ENCODE data around the gene SCCPDH. TPM values are rescaled to one million over a fixed set of nuclear protein-coding genes. Genes with fewer than 3 reads are reported as not detected.

The SCCPDH gene
- total and polyA plus RNA-seq, 2 of the 13 experiments (the other 11 are each of a cell fraction or from before 2014, with no cell fraction given), result 36.7 to 62.3 TPM

DNA sequence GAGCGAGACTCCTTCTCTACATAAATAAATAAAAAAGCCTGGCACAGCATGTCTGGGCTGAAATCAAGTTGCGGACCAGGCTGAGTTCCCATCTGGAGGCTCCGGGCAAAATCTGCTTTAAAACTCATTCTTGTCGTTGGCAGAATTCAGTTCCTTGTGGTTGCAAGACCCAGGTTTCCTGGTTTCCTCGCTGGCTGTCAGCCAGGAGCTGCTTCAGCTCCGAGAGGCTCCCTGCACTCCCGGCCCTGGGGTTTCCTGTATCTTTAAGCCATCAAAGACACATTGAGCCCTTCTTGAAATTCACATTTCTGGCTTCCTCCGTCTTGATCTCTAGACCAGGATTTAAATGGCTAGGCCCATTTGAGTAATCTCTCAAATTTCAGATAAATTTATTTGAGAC, 20.6 kb upstream of the SCCPDH start:
- WGBS (ENCODE audit: low lambda C conversion rate), result 97% methylated on average over 5 of the region's 8 CpGs
- Histone ChIP-seq H3K9me3 (ENCODE audit: low read length) (no peaks in the 10 kb centered on the region), H3K4me2 (ENCODE audit: low read depth, low read length) (no peak overlapping the region), H3K27me3 (ENCODE audit: control insufficient read depth in 1 of 2, insufficient read depth in 2 of 2, low read length in 2 of 2) (no peaks in the 10 kb centered on the region), H4K20me1 (ENCODE audit: insufficient read depth, low read length) (no peaks in the 10 kb centered on the region), H2AFZ (ENCODE audit: low read length) (no peak overlapping the region), H3K36me3 (replicated peaks in 1 of 2; ENCODE audit: control insufficient read depth in 1 of 2, insufficient read depth in 2 of 2, low read length in 2 of 2) (no peaks in the 10 kb centered on the region), H3K4me3 (replicated peaks in 1 of 3; ENCODE audit: insufficient read depth in 1 of 3, low read depth in 2 of 3, low read length in 3 of 3) (no peak overlapping the region), H3K4me1 (ENCODE audit: insufficient read depth, low read length) (peaks cover 27% of the 10 kb centered on the region), H3K9ac (ENCODE audit: insufficient read depth, low read depth, low read length) (no peak overlapping the region), H3K79me2 (ENCODE audit: insufficient read depth, low read length) (no peaks in the 10 kb centered on the region), H3K27ac (ENCODE audit: extremely low read length, insufficient read depth, low read length) (no peak overlapping the region)
- DNase-seq (ENCODE audit: low spot score) (no peak), FAIRE-seq (no peak), ATAC-seq (no peak)
- intact Hi-C loops (cut with micrococcal nuclease; ENCODE audit: unreplicated experiment), result no loop called here
- no TSS peak for BruUV-seq (replicated peaks)
- ChIA-PET CTCF (ENCODE audit: low intra/inter-chr PET ratio, low total read pairs) (no interaction called here), POLR2A (no interaction called here)
- in situ Hi-C loops (cut with HindIII; ENCODE audit: extremely low pct_ligation_motif_present, low pct_unique_long_range_greater_than_20kb), result no loop called here
- TF ChIP-seq, protein P1, sequence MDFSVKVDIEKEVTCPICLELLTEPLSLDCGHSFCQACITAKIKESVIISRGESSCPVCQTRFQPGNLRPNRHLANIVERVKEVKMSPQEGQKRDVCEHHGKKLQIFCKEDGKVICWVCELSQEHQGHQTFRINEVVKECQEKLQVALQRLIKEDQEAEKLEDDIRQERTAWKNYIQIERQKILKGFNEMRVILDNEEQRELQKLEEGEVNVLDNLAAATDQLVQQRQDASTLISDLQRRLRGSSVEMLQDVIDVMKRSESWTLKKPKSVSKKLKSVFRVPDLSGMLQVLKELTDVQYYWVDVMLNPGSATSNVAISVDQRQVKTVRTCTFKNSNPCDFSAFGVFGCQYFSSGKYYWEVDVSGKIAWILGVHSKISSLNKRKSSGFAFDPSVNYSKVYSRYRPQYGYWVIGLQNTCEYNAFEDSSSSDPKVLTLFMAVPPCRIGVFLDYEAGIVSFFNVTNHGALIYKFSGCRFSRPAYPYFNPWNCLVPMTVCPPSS (IDR thresholded peaks at IDR 0.05), result no peak
- TF ChIP-seq MTA1 (CRISPR knock-in tag; IDR thresholded peaks at IDR 0.05; ENCODE audit: borderline replicate concordance), result no peak
- TF ChIP-seq, protein P2, sequence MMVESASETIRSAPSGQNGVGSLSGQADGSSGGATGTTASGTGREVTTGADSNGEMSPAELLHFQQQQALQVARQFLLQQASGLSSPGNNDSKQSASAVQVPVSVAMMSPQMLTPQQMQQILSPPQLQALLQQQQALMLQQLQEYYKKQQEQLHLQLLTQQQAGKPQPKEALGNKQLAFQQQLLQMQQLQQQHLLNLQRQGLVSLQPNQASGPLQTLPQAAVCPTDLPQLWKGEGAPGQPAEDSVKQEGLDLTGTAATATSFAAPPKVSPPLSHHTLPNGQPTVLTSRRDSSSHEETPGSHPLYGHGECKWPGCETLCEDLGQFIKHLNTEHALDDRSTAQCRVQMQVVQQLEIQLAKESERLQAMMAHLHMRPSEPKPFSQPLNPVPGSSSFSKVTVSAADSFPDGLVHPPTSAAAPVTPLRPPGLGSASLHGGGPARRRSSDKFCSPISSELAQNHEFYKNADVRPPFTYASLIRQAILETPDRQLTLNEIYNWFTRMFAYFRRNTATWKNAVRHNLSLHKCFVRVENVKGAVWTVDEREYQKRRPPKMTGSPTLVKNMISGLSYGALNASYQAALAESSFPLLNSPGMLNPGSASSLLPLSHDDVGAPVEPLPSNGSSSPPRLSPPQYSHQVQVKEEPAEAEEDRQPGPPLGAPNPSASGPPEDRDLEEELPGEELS (CRISPR knock-in tag; IDR thresholded peaks at IDR 0.05), result no peak
- TF ChIP-seq, protein P3, sequence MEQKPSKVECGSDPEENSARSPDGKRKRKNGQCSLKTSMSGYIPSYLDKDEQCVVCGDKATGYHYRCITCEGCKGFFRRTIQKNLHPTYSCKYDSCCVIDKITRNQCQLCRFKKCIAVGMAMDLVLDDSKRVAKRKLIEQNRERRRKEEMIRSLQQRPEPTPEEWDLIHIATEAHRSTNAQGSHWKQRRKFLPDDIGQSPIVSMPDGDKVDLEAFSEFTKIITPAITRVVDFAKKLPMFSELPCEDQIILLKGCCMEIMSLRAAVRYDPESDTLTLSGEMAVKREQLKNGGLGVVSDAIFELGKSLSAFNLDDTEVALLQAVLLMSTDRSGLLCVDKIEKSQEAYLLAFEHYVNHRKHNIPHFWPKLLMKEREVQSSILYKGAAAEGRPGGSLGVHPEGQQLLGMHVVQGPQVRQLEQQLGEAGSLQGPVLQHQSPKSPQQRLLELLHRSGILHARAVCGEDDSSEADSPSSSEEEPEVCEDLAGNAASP (CRISPR knock-in tag; IDR thresholded peaks at IDR 0.05; ENCODE audit: borderline replicate concordance), result no peak
- no peak for TF ChIP-seq ZNF530 (CRISPR knock-in tag; IDR thresholded peaks at IDR 0.05; ENCODE audit: low read depth)
- TF ChIP-seq CBX1 (IDR thresholded peaks at IDR 0.05; ENCODE audit: low read depth), result no peak
- TF ChIP-seq JDP2 (CRISPR knock-in tag; IDR thresholded peaks at IDR 0.05; ENCODE audit: borderline replicate concordance), result no peak
- TF ChIP-seq, protein P4, sequence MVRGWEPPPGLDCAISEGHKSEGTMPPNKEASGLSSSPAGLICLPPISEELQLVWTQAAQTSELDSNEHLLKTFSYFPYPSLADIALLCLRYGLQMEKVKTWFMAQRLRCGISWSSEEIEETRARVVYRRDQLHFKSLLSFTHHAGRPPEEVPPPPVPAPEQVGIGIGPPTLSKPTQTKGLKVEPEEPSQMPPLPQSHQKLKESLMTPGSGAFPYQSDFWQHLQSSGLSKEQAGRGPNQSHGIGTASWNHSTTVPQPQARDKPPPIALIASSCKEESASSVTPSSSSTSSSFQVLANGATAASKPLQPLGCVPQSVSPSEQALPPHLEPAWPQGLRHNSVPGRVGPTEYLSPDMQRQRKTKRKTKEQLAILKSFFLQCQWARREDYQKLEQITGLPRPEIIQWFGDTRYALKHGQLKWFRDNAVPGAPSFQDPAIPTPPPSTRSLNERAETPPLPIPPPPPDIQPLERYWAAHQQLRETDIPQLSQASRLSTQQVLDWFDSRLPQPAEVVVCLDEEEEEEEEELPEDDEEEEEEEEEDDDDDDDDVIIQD (CRISPR knock-in tag; IDR thresholded peaks at IDR 0.05; ENCODE audit: low read depth), result no peak
- no peak for TF ChIP-seq FLYWCH1 (CRISPR knock-in tag; IDR thresholded peaks at IDR 0.05)
- TF ChIP-seq ZC3H13 (CRISPR knock-in tag; IDR thresholded peaks at IDR 0.05), result no peak
- TF ChIP-seq, protein P5, sequence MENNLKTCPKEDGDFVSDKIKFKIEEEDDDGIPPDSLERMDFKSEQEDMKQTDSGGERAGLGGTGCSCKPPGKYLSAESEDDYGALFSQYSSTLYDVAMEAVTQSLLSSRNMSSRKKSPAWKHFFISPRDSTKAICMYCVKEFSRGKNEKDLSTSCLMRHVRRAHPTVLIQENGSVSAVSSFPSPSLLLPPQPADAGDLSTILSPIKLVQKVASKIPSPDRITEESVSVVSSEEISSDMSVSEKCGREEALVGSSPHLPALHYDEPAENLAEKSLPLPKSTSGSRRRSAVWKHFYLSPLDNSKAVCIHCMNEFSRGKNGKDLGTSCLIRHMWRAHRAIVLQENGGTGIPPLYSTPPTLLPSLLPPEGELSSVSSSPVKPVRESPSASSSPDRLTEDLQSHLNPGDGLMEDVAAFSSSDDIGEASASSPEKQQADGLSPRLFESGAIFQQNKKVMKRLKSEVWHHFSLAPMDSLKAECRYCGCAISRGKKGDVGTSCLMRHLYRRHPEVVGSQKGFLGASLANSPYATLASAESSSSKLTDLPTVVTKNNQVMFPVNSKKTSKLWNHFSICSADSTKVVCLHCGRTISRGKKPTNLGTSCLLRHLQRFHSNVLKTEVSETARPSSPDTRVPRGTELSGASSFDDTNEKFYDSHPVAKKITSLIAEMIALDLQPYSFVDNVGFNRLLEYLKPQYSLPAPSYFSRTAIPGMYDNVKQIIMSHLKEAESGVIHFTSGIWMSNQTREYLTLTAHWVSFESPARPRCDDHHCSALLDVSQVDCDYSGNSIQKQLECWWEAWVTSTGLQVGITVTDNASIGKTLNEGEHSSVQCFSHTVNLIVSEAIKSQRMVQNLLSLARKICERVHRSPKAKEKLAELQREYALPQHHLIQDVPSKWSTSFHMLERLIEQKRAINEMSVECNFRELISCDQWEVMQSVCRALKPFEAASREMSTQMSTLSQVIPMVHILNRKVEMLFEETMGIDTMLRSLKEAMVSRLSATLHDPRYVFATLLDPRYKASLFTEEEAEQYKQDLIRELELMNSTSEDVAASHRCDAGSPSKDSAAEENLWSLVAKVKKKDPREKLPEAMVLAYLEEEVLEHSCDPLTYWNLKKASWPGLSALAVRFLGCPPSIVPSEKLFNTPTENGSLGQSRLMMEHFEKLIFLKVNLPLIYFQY (CRISPR knock-in tag; IDR thresholded peaks at IDR 0.05; ENCODE audit: borderline replicate concordance), result no peak
- TF ChIP-seq ZNF577 (CRISPR knock-in tag; IDR thresholded peaks at IDR 0.05; ENCODE audit: borderline replicate concordance, low read depth), result no peak
- TF ChIP-seq MAFF (IDR thresholded peaks at IDR 0.05; ENCODE audit: low read depth, low read length), result no peak
- no peak for TF ChIP-seq MED8 (CRISPR knock-in tag; IDR thresholded peaks at IDR 0.05; ENCODE audit: insufficient replicate concordance)
- TF ChIP-seq ONECUT2 (CRISPR knock-in tag; IDR thresholded peaks at IDR 0.05), result no peak
- no peak for TF ChIP-seq ZNF564 (CRISPR knock-in tag; IDR thresholded peaks at IDR 0.05)

All from HepG2 (cell line).